HepG2 (cell line): Measurements from ENCODE around the gene ARHGDIA. TPM values are rescaled to one million over a fixed set of nuclear protein-coding genes. Genes with fewer than 3 reads are reported as not detected.

Experiments
- ATF7 ChIP-seq, 2 experiments: fragments of 450-650 bp in 1 of 2; sonication (generic) in 1 of 2; formaldehyde crosslinking in 1 of 2; IDR thresholded peaks; 2 replicates each; pipeline versions ENCODE4 v1.4.0 to v1.6.1; 2016 to 2020; ENCODE audit warnings: antibody characterized with exemption in 1 of 2, mild to moderate bottlenecking in 1 of 2, missing genetic modification reagents in 1 of 2
- DNMT1 ChIP-seq: sonication (generic); formaldehyde crosslinking; IDR thresholded peaks from 2 replicates; pipeline ENCODE4 v1.5.1; 2020; ENCODE audit warnings: mild to moderate bottlenecking, missing genetic modification reagents
- ETV6 ChIP-seq: sonication (generic); formaldehyde crosslinking; conservative IDR thresholded peaks from 2 replicates; pipeline ENCODE4 v1.4.0; 2020; ENCODE audit warnings: missing genetic modification reagents
- FUBP1 ChIP-seq: sonication (generic); formaldehyde crosslinking; IDR thresholded peaks from 2 replicates; pipeline ENCODE4 v1.5.1; 2020; ENCODE audit warnings: missing genetic modification reagents, mild to moderate bottlenecking, borderline replicate concordance
- HMGXB3 ChIP-seq: sonication (generic); formaldehyde crosslinking; IDR thresholded peaks from 2 replicates; pipeline ENCODE4 v1.4.0; 2020; ENCODE audit warnings: missing genetic modification reagents, borderline replicate concordance
- IRX3 ChIP-seq: sonication (generic); formaldehyde crosslinking; IDR thresholded peaks from 2 replicates; pipeline ENCODE4 v1.8.1; 2023; ENCODE audit warnings: mild to moderate bottlenecking, low read depth, missing genetic modification reagents, borderline replicate concordance
- MEIS2 ChIP-seq: sonication (generic); formaldehyde crosslinking; IDR thresholded peaks from 2 replicates; pipeline ENCODE4 v1.9.0; 2021; ENCODE audit warnings: mild to moderate bottlenecking, missing genetic modification reagents
- MYC ChIP-seq: sonication (generic); formaldehyde crosslinking; IDR thresholded peaks from 2 replicates; pipeline ENCODE4 v1.9.0; 2021; ENCODE audit warnings: missing genetic modification reagents, borderline replicate concordance
- SP4 ChIP-seq: sonication (generic); formaldehyde crosslinking; IDR thresholded peaks from 2 replicates; pipeline ENCODE4 v1.8.1; 2023; ENCODE audit warnings: mild to moderate bottlenecking, missing genetic modification reagents
- TRAFD1 ChIP-seq: sonication (generic); formaldehyde crosslinking; IDR thresholded peaks from 2 replicates; pipeline ENCODE4 v1.5.1; 2020; ENCODE audit warnings: missing genetic modification reagents, mild to moderate bottlenecking, borderline replicate concordance
- USF2 ChIP-seq, 2 experiments: sonication (generic) in 1 of 2; formaldehyde crosslinking in 1 of 2; IDR thresholded peaks; 2 replicates each; pipeline versions ENCODE4 v1.5.1 to v1.6.1; 2011 to 2020; ENCODE audit warnings: borderline replicate concordance in 1 of 2, low read depth in 1 of 2, low read length in 1 of 2, mild to moderate bottlenecking in 1 of 2, missing genetic modification reagents in 1 of 2, moderate library complexity in 1 of 2
- ZBTB1 ChIP-seq: sonication (generic); formaldehyde crosslinking; IDR thresholded peaks from 2 replicates; pipeline ENCODE4 v1.4.0; 2020; ENCODE audit warnings: missing genetic modification reagents, borderline replicate concordance
- ZBTB46 ChIP-seq: sonication (generic); formaldehyde crosslinking; IDR thresholded peaks from 2 replicates; pipeline ENCODE4 v1.4.0; 2020; ENCODE audit warnings: mild to moderate bottlenecking, missing genetic modification reagents, borderline replicate concordance
- ZNF143 ChIP-seq: sonication (generic); formaldehyde crosslinking; IDR thresholded peaks from 2 replicates; pipeline ENCODE4 v1.4.0; 2020; ENCODE audit warnings: missing genetic modification reagents
- ZNF674 ChIP-seq: sonication (generic); formaldehyde crosslinking; IDR thresholded peaks from 2 replicates; pipeline ENCODE4 v1.5.0; 2020; ENCODE audit warnings: low read depth, mild to moderate bottlenecking, missing genetic modification reagents
- ZSCAN21 ChIP-seq: sonication (generic); formaldehyde crosslinking; IDR thresholded peaks from 2 replicates; pipeline ENCODE4 v1.8.0; 2022; ENCODE audit warnings: mild to moderate bottlenecking, missing genetic modification reagents, moderate library complexity, borderline replicate concordance
- polyA plus RNA-seq, 8 experiments: library from polyadenylated mRNA; depleted of rRNA in 3 of 8; stranded (reverse) in 7 of 8; unstranded in 1 of 8; fragments of >200 nt; fragmentation: Illumina TruSeq in 4 of 8; extraction: Trizol in 4 of 8; gene quantifications; 2 replicates each; pipeline versions ENCODE4 v1.2.1 to v1.2.3, GENCODE V29; 2011 to 2016; ENCODE audit warnings: low read depth in 4 of 8, missing spikeins in 1 of 8, mixed read lengths in 1 of 8; ENCODE audit not compliant: insufficient read depth in 1 of 8
- total RNA-seq, 5 experiments: library from RNA; depleted of rRNA; stranded (reverse); fragments of >200 nt; fragmentation: Illumina TruSeq; extraction: Trizol; gene quantifications; 2 replicates each; pipeline ENCODE4 v1.2.3, GENCODE V29; 2016; ENCODE audit warnings: low read depth in 1 of 5

Gene ARHGDIA
- total and polyA plus RNA-seq, 2 of the 13 experiments (the other 11 are each of a cell fraction or from before 2014, with no cell fraction given) = 40.0 to 64.0 TPM

GRCh38 chr17:81910840-81911276, 39.7 kb upstream of the ARHGDIA start (continued):
- TF ChIP-seq FUBP1 = no peak
- no peak for TF ChIP-seq ZNF143
- 0 out of 2 replicates have a peak, but pooled peaks have one; percentile 0 for TF ChIP-seq USF2 (IDR thresholded peaks at IDR 0.05; ENCODE audit: low read depth, low read length)
- no peak for TF ChIP-seq USF2 (CRISPR knock-in tag; IDR thresholded peaks at IDR 0.05; ENCODE audit: borderline replicate concordance)
- TF ChIP-seq ATF7 (IDR thresholded peaks at IDR 0.05) = no peak
- no peak for TF ChIP-seq ATF7 (CRISPR knock-in tag; IDR thresholded peaks at IDR 0.05)
- TF ChIP-seq HMGXB3 (CRISPR knock-in tag) = no peak
- peak; percentile 78; the same call in 1 of the 2 replicates for TF ChIP-seq ZSCAN21 (CRISPR knock-in tag)
- TF ChIP-seq IRX3 (CRISPR knock-in tag) = no peak; the same call in 1 of the 2 replicates
- TF ChIP-seq SP4 (CRISPR knock-in tag) = no peak
- TF ChIP-seq ZBTB1 (CRISPR knock-in tag) = no peak
- TF ChIP-seq ETV6 (CRISPR knock-in tag) = 0 out of 2 replicates have a peak, but pooled peaks have one; percentile 37
- no peak for TF ChIP-seq MYC (CRISPR knock-in tag)
- TF ChIP-seq ZNF674 (CRISPR knock-in tag) = no peak
- no peak for TF ChIP-seq TRAFD1
- TF ChIP-seq ZBTB46 (CRISPR knock-in tag) = no peak
- no peak for TF ChIP-seq DNMT1 (CRISPR knock-in tag)
- no peak; the same call in 1 of the 2 replicates for TF ChIP-seq MEIS2
